BLaER1 (cell line): ENCODE data around the gene OSMR.

Experiments
- H3K27ac ChIP-seq: shearing (Covaris generic); formaldehyde crosslinking; 2 replicates; pipeline ENCODE4 v1.8.1; 2022
- H3K27me3 ChIP-seq: shearing (Covaris generic); formaldehyde crosslinking; 2 replicates; pipeline ENCODE4 v1.8.1; 2022
- H3K36me3 ChIP-seq: shearing (Covaris generic); formaldehyde crosslinking; 2 replicates; pipeline ENCODE4 v1.8.1; 2022
- H3K4me1 ChIP-seq: shearing (Covaris generic); formaldehyde crosslinking; 2 replicates; pipeline ENCODE4 v1.8.1; 2022
- H3K4me2 ChIP-seq: shearing (Covaris generic); formaldehyde crosslinking; 2 replicates; pipeline ENCODE4 v1.8.1; 2022
- H3K4me3 ChIP-seq: shearing (Covaris generic); formaldehyde crosslinking; 2 replicates; pipeline ENCODE4 v1.8.1; 2022
- H3K9ac ChIP-seq: shearing (Covaris generic); formaldehyde crosslinking; 2 replicates; pipeline ENCODE4 v1.8.1; 2022
- H3K9me3 ChIP-seq: shearing (Covaris generic); formaldehyde crosslinking; 2 replicates; pipeline ENCODE4 v1.8.1; 2022
- H4K20me1 ChIP-seq: shearing (Covaris generic); formaldehyde crosslinking; 2 replicates; pipeline ENCODE4 v1.8.1; 2022
- Cebpa-rat ChIP-seq: shearing (Covaris generic); IDR thresholded peaks from 2 replicates; pipeline ENCODE4 v1.8.1; 2022

The OSMR gene

GRCh38 chr5:38938424-38938823 lies 92.6 kb downstream of the OSMR start:
- Histone ChIP-seq H3K27me3 (no peaks in the 10 kb centered on the region), H3K36me3 (peaks cover 34% of the 10 kb centered on the region)

GRCh38 chr5:38938973-38939372 lies 93.2 kb downstream of the OSMR start:
- H4K20me1 ChIP-seq = no peaks in the 10 kb centered on the region
- no peaks in the 10 kb centered on the region for H3K9me3 ChIP-seq
- no peak for TF ChIP-seq Cebpa-rat
- peaks cover 39% of the 10 kb centered on the region for H3K36me3 ChIP-seq
- H3K27me3 ChIP-seq = no peaks in the 10 kb centered on the region
- peaks cover 4% of the 10 kb centered on the region; the same call in 1 of the 2 replicates for H3K4me1 ChIP-seq
- no peak overlapping the region for H3K4me2 ChIP-seq
- no peak overlapping the region for H3K27ac ChIP-seq
- no peak overlapping the region for H3K4me3 ChIP-seq
- H3K9ac ChIP-seq = no peak overlapping the region

More at GRCh38 chr5:38938424-38938823, 92.6 kb downstream of the OSMR start:
- H3K4me3 ChIP-seq = no peak overlapping the region
- H3K9me3 ChIP-seq = no peaks in the 10 kb centered on the region
- no peak overlapping the region for H3K4me2 ChIP-seq
- H3K9ac ChIP-seq = no peak overlapping the region
- H4K20me1 ChIP-seq = no peaks in the 10 kb centered on the region
- no peak overlapping the region for H3K27ac ChIP-seq
- peaks cover 4% of the 10 kb centered on the region; the same call in 1 of the 2 replicates for H3K4me1 ChIP-seq
- TF ChIP-seq Cebpa-rat = no peak

GRCh38 chr5:38940230-38940858 lies 94.5 kb downstream of the OSMR start:
- no peaks in the 10 kb centered on the region for H4K20me1 ChIP-seq
- no peak overlapping the region for H3K4me3 ChIP-seq
- H3K27me3 ChIP-seq = no peaks in the 10 kb centered on the region
- H3K36me3 ChIP-seq = peaks cover 52% of the 10 kb centered on the region
- peaks cover 4% of the 10 kb centered on the region; the same call in 1 of the 2 replicates for H3K4me1 ChIP-seq
- TF ChIP-seq Cebpa-rat = no peak
- H3K9me3 ChIP-seq = no peaks in the 10 kb centered on the region
- no peak overlapping the region for H3K9ac ChIP-seq
- H3K27ac ChIP-seq = no peak overlapping the region
- no peak overlapping the region for H3K4me2 ChIP-seq

GRCh38 chr5:38941912-38942311 lies 96.1 kb downstream of the OSMR start:
- H3K4me2 ChIP-seq = no peak overlapping the region
- peaks cover 50% of the 10 kb centered on the region for H3K36me3 ChIP-seq
- no peaks in the 10 kb centered on the region for H3K9me3 ChIP-seq
- H3K9ac ChIP-seq = no peak overlapping the region
- TF ChIP-seq Cebpa-rat = no peak
- no peaks in the 10 kb centered on the region for H3K27me3 ChIP-seq
- no peak overlapping the region for H3K4me3 ChIP-seq
- H4K20me1 ChIP-seq = no peaks in the 10 kb centered on the region
- H3K27ac ChIP-seq = no peak overlapping the region
- H3K4me1 ChIP-seq = peaks cover 4% of the 10 kb centered on the region; the same call in 1 of the 2 replicates

GRCh38 chr5:38944282-38944681 lies 98.5 kb downstream of the OSMR start:
- no peak overlapping the region for H3K9ac ChIP-seq
- no peak overlapping the region for H3K4me3 ChIP-seq
- H3K36me3 ChIP-seq = peaks cover 55% of the 10 kb centered on the region
- H3K27me3 ChIP-seq = no peaks in the 10 kb centered on the region
- H3K27ac ChIP-seq = no peak overlapping the region
- 0 out of 2 replicates have a peak, but pooled peaks cover 5% of the 10 kb centered on the region for H4K20me1 ChIP-seq
- no peak for TF ChIP-seq Cebpa-rat
- H3K4me1 ChIP-seq = peaks cover 4% of the 10 kb centered on the region; the same call in 1 of the 2 replicates
- H3K4me2 ChIP-seq = no peak overlapping the region
- no peaks in the 10 kb centered on the region for H3K9me3 ChIP-seq

GRCh38 chr5:38948501-38948900 lies 102.7 kb downstream of the OSMR start:
- H3K4me3 ChIP-seq = no peak overlapping the region
- TF ChIP-seq Cebpa-rat = no peak

GRCh38 chr5:38953426-38954012 lies 107.7 kb downstream of the OSMR start:
- Histone ChIP-seq H3K4me3 (no peak overlapping the region), H3K9me3 (no peaks in the 10 kb centered on the region), H3K4me2 (no peak overlapping the region), H3K27ac (no peak overlapping the region), H3K36me3 (peaks cover 71% of the 10 kb centered on the region), H3K4me1 (no peaks in the 10 kb centered on the region), H3K27me3 (no peaks in the 10 kb centered on the region), H3K9ac (no peak overlapping the region), H4K20me1 (0 out of 2 replicates have a peak, but pooled peaks cover under 1% of the 10 kb centered on the region)
- TF ChIP-seq Cebpa-rat = no peak

More at GRCh38 chr5:38948501-38948900, 102.7 kb downstream of the OSMR start:
- Histone ChIP-seq H3K27me3 (no peaks in the 10 kb centered on the region), H3K4me1 (no peaks in the 10 kb centered on the region), H3K36me3 (peaks cover 64% of the 10 kb centered on the region), H3K27ac (no peak overlapping the region), H3K9ac (no peak overlapping the region), H3K9me3 (no peaks in the 10 kb centered on the region), H4K20me1 (0 out of 2 replicates have a peak, but pooled peaks cover 5% of the 10 kb centered on the region), H3K4me2 (no peak overlapping the region)

- TF ChIP-seq Cebpa-rat = no peak
- Histone ChIP-seq H4K20me1 (no peaks in the 10 kb centered on the region), H3K27me3 (no peaks in the 10 kb centered on the region), H3K4me2 (no peak overlapping the region), H3K4me3 (no peak overlapping the region), H3K27ac (no peak overlapping the region), H3K4me1 (no peaks in the 10 kb centered on the region), H3K9ac (no peak overlapping the region), H3K36me3 (peaks cover 56% of the 10 kb centered on the region), H3K9me3 (no peaks in the 10 kb centered on the region)
Observed at GRCh38 chr5:38961691-38962090, 115.9 kb downstream of the OSMR start.

GRCh38 chr5:38968665-38969064 lies 122.9 kb downstream of the OSMR start:
- Histone ChIP-seq H3K27ac (no peak overlapping the region), H3K36me3 (peaks cover 45% of the 10 kb centered on the region)
- no peak for TF ChIP-seq Cebpa-rat

GRCh38 chr5:38978036-38978435 lies 132.2 kb downstream of the OSMR start:
- no peak overlapping the region for H3K4me3 ChIP-seq
- TF ChIP-seq Cebpa-rat = no peak
- no peak overlapping the region for H3K4me2 ChIP-seq
- no peaks in the 10 kb centered on the region for H3K9me3 ChIP-seq
- H4K20me1 ChIP-seq = no peaks in the 10 kb centered on the region
- H3K9ac ChIP-seq = no peak overlapping the region
- no peaks in the 10 kb centered on the region for H3K4me1 ChIP-seq
- H3K27ac ChIP-seq = no peak overlapping the region
- H3K27me3 ChIP-seq = no peaks in the 10 kb centered on the region
- H3K36me3 ChIP-seq = peaks cover 39% of the 10 kb centered on the region

More at GRCh38 chr5:38968665-38969064, 122.9 kb downstream of the OSMR start:
- no peaks in the 10 kb centered on the region for H4K20me1 ChIP-seq
- H3K9me3 ChIP-seq = no peaks in the 10 kb centered on the region
- H3K4me3 ChIP-seq = no peak overlapping the region
- H3K4me1 ChIP-seq = no peaks in the 10 kb centered on the region
- H3K4me2 ChIP-seq = no peak overlapping the region
- no peak overlapping the region for H3K9ac ChIP-seq
- no peaks in the 10 kb centered on the region for H3K27me3 ChIP-seq
